Stimulated activated CD8-positive, alpha-beta memory T cell treated with anti-CD3 and anti-CD28 coated beads, Interleukin-7, amount 100 ng/mL, for 1 hour (primary cell): ENCODE data around the gene NMNAT3.

Experiments used
- DNase-seq, 2 donors: peaks; one replicate each; pipeline ENCODE4 v3.0.0-alpha.2; 2020; ENCODE audit warnings: low read depth in 2 of 2

Gene NMNAT3

GRCh38 chr3:139677388-139678155 is at the start of gene NMNAT3:
Gene NMNAT3, minus strand, starts transcription at chr3:139677972. Its CDS starts 50,248 bp downstream, at chr3:139627724.
- DNase-seq, result peak; percentile 54 to 55

GRCh38 chr3:139721370-139721769 is 43.6 kb upstream of the NMNAT3 start:
- DNase-seq, result no peak

GRCh38 chr3:139718415-139718814 is 40.6 kb upstream of the NMNAT3 start:
- no peak for DNase-seq

GRCh38 chr3:139716908-139717485 is 39.2 kb upstream of the NMNAT3 start:
- no peak for DNase-seq

GRCh38 chr3:139715743-139716360 is 38.1 kb upstream of the NMNAT3 start:
- DNase-seq, result no peak

GRCh38 chr3:139715166-139715565 is 37.4 kb upstream of the NMNAT3 start:
- DNase-seq, result no peak

- DNase-seq, result no peak
Measured at GRCh38 chr3:139710212-139710611, 32.4 kb upstream of the NMNAT3 start.

GRCh38 chr3:139705631-139706030 is 27.9 kb upstream of the NMNAT3 start:
- no peak for DNase-seq

GRCh38 chr3:139696314-139696604 is 18.5 kb upstream of the NMNAT3 start:
- DNase-seq, result no peak

GRCh38 chr3:139695426-139696313 is 17.9 kb upstream of the NMNAT3 start:
- DNase-seq, result no peak

GRCh38 chr3:139695007-139695406 is 17.2 kb upstream of the NMNAT3 start:
- DNase-seq, result no peak

GRCh38 chr3:139694542-139694941 is 16.8 kb upstream of the NMNAT3 start:
- DNase-seq, result no peak

- DNase-seq, result no peak
Measured at GRCh38 chr3:139691619-139692018, 13.8 kb upstream of the NMNAT3 start.

GRCh38 chr3:139689708-139690228 is 12.0 kb upstream of the NMNAT3 start:
- no peak for DNase-seq

GRCh38 chr3:139689122-139689521 is 11.3 kb upstream of the NMNAT3 start:
- DNase-seq, result no peak

- DNase-seq, result no peak
Measured at GRCh38 chr3:139687431-139687830, 9.7 kb upstream of the NMNAT3 start.

- DNase-seq, result no peak
Measured at GRCh38 chr3:139686624-139687023, 8.9 kb upstream of the NMNAT3 start.

GRCh38 chr3:139686206-139686605 is 8.4 kb upstream of the NMNAT3 start:
- no peak for DNase-seq

- DNase-seq, result no peak
Measured at GRCh38 chr3:139679220-139679775, 1.5 kb upstream of the NMNAT3 start.

- no peak for DNase-seq
Measured at GRCh38 chr3:139676632-139677387, 962 bp downstream of the NMNAT3 start.

GRCh38 chr3:139676108-139676507 is 1.7 kb downstream of the NMNAT3 start:
- DNase-seq, result no peak
